Kidney (tissue), 22 donors: ENCODE measurements around the gene KCTD8. TPM values are rescaled to one million over a fixed set of nuclear protein-coding genes. Genes with fewer than 3 reads are reported as not detected.

Source experiments
- DNase-seq, 5 donors: peaks; one replicate each; pipeline ENCODE4 v3.0.0-alpha.2; 2013 to 2020
- FAIRE-seq: peaks from 2 replicates; lab custom pipeline; 2012; peaks lifted over from hg19 to GRCh38; lab: Jason Lieb, UNC
- H3K27ac ChIP-seq, 2 donors: one replicate each; pipeline ENCODE4 v1.7.0; 2013; ENCODE audit warnings: low read depth in 2 of 2, low read length in 2 of 2, inconsistent platforms in 1 of 2
- H3K27me3 ChIP-seq: one replicate; pipeline ENCODE4 v1.7.1; 2013; ENCODE audit warnings: low read length, inconsistent platforms; ENCODE audit not compliant: control insufficient read depth, insufficient read depth
- H3K36me3 ChIP-seq, 3 donors: one replicate each; pipeline versions ENCODE4 v1.7.0 to v1.7.1; 2013; ENCODE audit warnings: low read length in 3 of 3, control low read depth in 1 of 3, inconsistent platforms in 1 of 3; ENCODE audit not compliant: insufficient read depth in 3 of 3, control insufficient read depth in 2 of 3
- H3K4me1 ChIP-seq, 3 donors: one replicate each; pipeline versions ENCODE4 v1.7.0 to v1.7.1; 2013; ENCODE audit warnings: low read length in 3 of 3, inconsistent platforms in 1 of 3, low read depth in 1 of 3; ENCODE audit not compliant: control insufficient read depth in 2 of 3, insufficient read depth in 2 of 3
- H3K4me3 ChIP-seq, 3 donors: one replicate each; pipeline versions ENCODE4 v1.7.0 to v1.8.1; 2013; ENCODE audit warnings: low read length in 3 of 3, control low read depth in 1 of 3, inconsistent platforms in 1 of 3
- H3K9ac ChIP-seq, 3 donors: one replicate each; pipeline versions ENCODE4 v1.7.0 to v1.7.1; 2013; ENCODE audit warnings: low read length in 3 of 3, control low read depth in 1 of 3, inconsistent platforms in 1 of 3
- H3K9me3 ChIP-seq, 3 donors: one replicate each; pipeline versions ENCODE4 v1.7.0 to v1.7.1; 2013; ENCODE audit warnings: low read length in 3 of 3, control low read depth in 1 of 3, inconsistent platforms in 1 of 3; ENCODE audit not compliant: control insufficient read depth in 2 of 3, insufficient read depth in 1 of 3
- CTCF ChIP-seq: IDR thresholded peaks from 3 replicates; pipeline ENCODE4 v1.5.1; 2012; ENCODE audit warnings: mild to moderate bottlenecking, moderate library complexity, borderline replicate concordance; ENCODE audit not compliant: insufficient read depth; ENCODE audit errors: extremely low read depth
- intact Hi-C: fragments of 100-400 bp; cut with DNase I; formaldehyde crosslinking; loops from one replicate; pipeline ENCODE4 v1.11.1; 2022
- long read RNA-seq, 10 donors: library from polyadenylated mRNA in 1 of 10; unstranded in 1 of 10; transcript quantifications; one replicate each; pipeline ENCODE4 v2.0.0 and lab custom pipeline, GENCODE V29; 2021 to 2026
- polyA plus RNA-seq: library from polyadenylated mRNA; stranded (reverse); fragments of 350-450 nt; fragmentation: Illumina TruSeq; extraction: RNeasy Lipid Tissue Mini Kit (QIAGEN cat#74804); gene quantifications from one replicate; pipeline ENCODE4 v1.2.3, GENCODE V29; 2014; ENCODE audit warnings: low read depth, low replicate concordance; ENCODE audit not compliant: insufficient read depth
- total RNA-seq: library from RNA; stranded (reverse); fragmentation: NEBNext Ultra II Directional; extraction: Animal tissue kit (Norgen Biotek cat#: 25700); gene quantifications from one replicate; pipeline ENCODE4 v1.2.1, GENCODE V29; 2021
- donor health status: control.
- donor health status: control.
- donor health status: control.
- donor health status: control.
- donor health status: control.
- donor health status: DM: yes; HTN: yes; CAD: no.
- donor health status: Normal renal cell carcinoma (clear cell type).

Gene KCTD8
- total RNA-seq (1.3 TPM), polyA plus RNA-seq (0.62 TPM)
- long read RNA-seq, donor 1 = 0 reads
- long read RNA-seq, donor 2 = 0 reads
- long read RNA-seq, donor 3 = 0 reads
- long read RNA-seq, donor 4 = 0 reads
- long read RNA-seq, donor 5 = 0 reads
- long read RNA-seq, donor 6 = 0 reads
- long read RNA-seq, donor 7 = 0 reads
- long read RNA-seq, donor 8 = 0 reads
- long read RNA-seq, donor 9 = 0 reads
- long read RNA-seq, donor 10 = 0 reads

- no peak for FAIRE-seq
- H3K27me3 ChIP-seq = peaks cover 12% of the 10 kb centered on the region
Measured at GRCh38 chr4:44448521-44449461, at the start of gene KCTD8. KCTD8 (minus strand) TSS chr4:44448809.

GRCh38 chr4:44494810-44495701, 46.4 kb upstream of the KCTD8 start:
- H3K9me3 ChIP-seq = no peaks in the 10 kb centered on the region
- H3K4me3 ChIP-seq = no peak overlapping the region
- no peaks in the 10 kb centered on the region for H3K36me3 ChIP-seq
- DNase-seq (no peak), FAIRE-seq (no peak)
- no peak for TF ChIP-seq CTCF
- no peak overlapping the region for H3K27ac ChIP-seq
- H3K4me1 ChIP-seq = no peaks in the 10 kb centered on the region
- intact Hi-C loops = no loop called here
- no peaks in the 10 kb centered on the region for H3K27me3 ChIP-seq
- H3K9ac ChIP-seq = no peak overlapping the region

More at GRCh38 chr4:44448521-44449461, at the start of gene KCTD8:
- Histone ChIP-seq H3K4me3 (peak within 1 kb of the TSS; percentile 57 to 82 (median 74)), H3K36me3 (no peaks in the 10 kb centered on the region), H3K4me1 (peaks cover 0 to 4% (median 0%) of the 10 kb centered on the region in 3 donors), H3K9me3 (no peaks in the 10 kb centered on the region), H3K27ac (peak within 1 kb of the TSS; percentile 46 to 49), H3K9ac (peak within 1 kb of the TSS in 2 of 3 donors; percentile 17 to 46)
- peak; percentile 90 to 95 (median 94) for DNase-seq
- peak; percentile 53 for TF ChIP-seq CTCF
- intact Hi-C loops = no loop called here

GRCh38 chr4:44493924-44494323, 45.3 kb upstream of the KCTD8 start:
- H3K4me3 ChIP-seq = no peak overlapping the region
- H3K9ac ChIP-seq = no peak overlapping the region
- H3K36me3 ChIP-seq = no peaks in the 10 kb centered on the region
- H3K4me1 ChIP-seq = no peaks in the 10 kb centered on the region
- H3K27ac ChIP-seq = no peak overlapping the region
- peak in 2 of 5 donors; percentile 21 to 24 for DNase-seq
- no peak for FAIRE-seq
- H3K9me3 ChIP-seq = no peaks in the 10 kb centered on the region
- peak; percentile 31 for TF ChIP-seq CTCF
- intact Hi-C loops = no loop called here
- no peaks in the 10 kb centered on the region for H3K27me3 ChIP-seq
